D341Med (cell line): ENCODE measurements around the gene ARHGEF39.

Experiments used
- DNase-seq: peaks from one replicate; pipeline ENCODE4 v3.0.0; 2012; ENCODE audit warnings: low spot score

The ARHGEF39 gene

GRCh38 chr9:35690614-35691333 lies 25.8 kb upstream of the ARHGEF39 start:
- peak; percentile 51 for DNase-seq

GRCh38 chr9:35690294-35690613 lies 25.3 kb upstream of the ARHGEF39 start:
- no peak for DNase-seq

GRCh38 chr9:35689542-35690293 lies 24.7 kb upstream of the ARHGEF39 start, which contains the start of gene TPM2:
Gene TPM2 (minus strand): TSS chr9:35689925. CDS start chr9:35689817, 108 bp downstream.
- DNase-seq = no peak

- DNase-seq = no peak
These were observed 23.9 kb upstream of the ARHGEF39 start for GRCh38 chr9:35688558-35689541.

GRCh38 chr9:35687972-35688557 lies 23.1 kb upstream of the ARHGEF39 start:
- DNase-seq = no peak

- DNase-seq = no peak
These were observed 22.3 kb upstream of the ARHGEF39 start for GRCh38 chr9:35687306-35687705.

GRCh38 chr9:35686222-35687203 lies 21.5 kb upstream of the ARHGEF39 start:
- no peak for DNase-seq

GRCh38 chr9:35685506-35685905 lies 20.5 kb upstream of the ARHGEF39 start:
- DNase-seq = no peak

GRCh38 chr9:35684921-35685320 lies 19.9 kb upstream of the ARHGEF39 start:
- no peak for DNase-seq

GRCh38 chr9:35683323-35683722 lies 18.3 kb upstream of the ARHGEF39 start:
- DNase-seq = no peak

GRCh38 chr9:35682520-35683315 lies 17.7 kb upstream of the ARHGEF39 start:
- no peak for DNase-seq

GRCh38 chr9:35682051-35682450 lies 17.1 kb upstream of the ARHGEF39 start:
- no peak for DNase-seq

- no peak for DNase-seq
These were observed 16.5 kb upstream of the ARHGEF39 start for GRCh38 chr9:35681341-35682002.

- no peak for DNase-seq
These were observed 15.5 kb upstream of the ARHGEF39 start for GRCh38 chr9:35680331-35681105.

GRCh38 chr9:35679766-35680330 lies 14.9 kb upstream of the ARHGEF39 start:
- no peak for DNase-seq

GRCh38 chr9:35679091-35679490 lies 14.1 kb upstream of the ARHGEF39 start:
- no peak for DNase-seq

- no peak for DNase-seq
These were observed 10.9 kb upstream of the ARHGEF39 start for GRCh38 chr9:35675732-35676392.

GRCh38 chr9:35675204-35675603 lies 10.2 kb upstream of the ARHGEF39 start:
- DNase-seq = no peak
